HEK293T (cell line): ENCODE data around the gene LRMDA.
A peak's percentile ranks its signal among the peaks of the same experiment; 100 is the strongest.

ENCODE experiments used
- CTCF ChIA-PET: fragments of 350-600 bp; formaldehyde crosslinking; extraction: SDS; loops from one replicate; lab custom pipeline; 2021; ENCODE audit warnings: antibody characterized with exemption, inconsistent platforms; lab: Yijun Ruan, JAX
- POLR2A ChIA-PET: fragments of 350-600 bp; formaldehyde crosslinking; extraction: SDS; loops from one replicate; lab custom pipeline; 2020; ENCODE audit warnings: antibody characterized with exemption, inconsistent platforms; lab: Yijun Ruan, JAX
- DNase-seq: peaks from one replicate; pipeline ENCODE4 v3.0.0; 2012; ENCODE audit warnings: mixed read lengths; ENCODE audit errors: extremely low spot score
- ARNT ChIP-seq: fragments of 450-650 bp; IDR thresholded peaks from 2 replicates; pipeline ENCODE4 v1.6.1; 2017; ENCODE audit warnings: mild to moderate bottlenecking
- BHLHE40 ChIP-seq: fragments of 450-650 bp; IDR thresholded peaks from 2 replicates; pipeline ENCODE4 v1.6.1; 2016; ENCODE audit warnings: mild to moderate bottlenecking, moderate library complexity, borderline replicate concordance
- CTBP1 ChIP-seq: fragments of 450-650 bp; IDR thresholded peaks from 2 replicates; pipeline ENCODE4 v1.6.1; 2016; ENCODE audit warnings: borderline replicate concordance
- ELF4 ChIP-seq: fragments of 450-650 bp; IDR thresholded peaks from 2 replicates; pipeline ENCODE4 v1.6.1; 2017; ENCODE audit warnings: antibody characterized with exemption
- FOXA1 ChIP-seq: fragments of 450-650 bp; IDR thresholded peaks from 2 replicates; pipeline ENCODE4 v1.6.1; 2016; ENCODE audit warnings: mild to moderate bottlenecking
- FOXK2 ChIP-seq: fragments of 450-650 bp; IDR thresholded peaks from 2 replicates; pipeline ENCODE4 v1.6.1; 2016; ENCODE audit warnings: mild to moderate bottlenecking
- FOXM1 ChIP-seq: fragments of 450-650 bp; IDR thresholded peaks from 2 replicates; pipeline ENCODE4 v1.6.1; 2017; ENCODE audit warnings: mild to moderate bottlenecking, borderline replicate concordance
- HDGF ChIP-seq: fragments of 450-650 bp; IDR thresholded peaks from 2 replicates; pipeline ENCODE4 v1.6.1; 2017; ENCODE audit warnings: antibody characterized with exemption, borderline replicate concordance
- L3MBTL2 ChIP-seq: fragments of 450-650 bp; conservative IDR thresholded peaks from 2 replicates; pipeline ENCODE4 v1.6.1; 2016; ENCODE audit warnings: mild to moderate bottlenecking
- LEF1 ChIP-seq: fragments of 450-650 bp; IDR thresholded peaks from 2 replicates; pipeline ENCODE4 v1.6.1; 2017; ENCODE audit warnings: mild to moderate bottlenecking, borderline replicate concordance
- NFRKB ChIP-seq: fragments of 450-650 bp; IDR thresholded peaks from 2 replicates; pipeline ENCODE4 v1.6.1; 2016; ENCODE audit warnings: mild to moderate bottlenecking, moderate library complexity
- SP1 ChIP-seq: fragments of 450-650 bp; IDR thresholded peaks from 2 replicates; pipeline ENCODE4 v1.6.1; 2017
- SUZ12 ChIP-seq: fragments of 450-650 bp; IDR thresholded peaks from 2 replicates; pipeline ENCODE4 v1.6.1; 2016; ENCODE audit warnings: mild to moderate bottlenecking
- TARDBP ChIP-seq: fragments of 450-650 bp; IDR thresholded peaks from 2 replicates; pipeline ENCODE4 v1.6.1; 2016
- ZNF384 ChIP-seq: fragments of 450-650 bp; IDR thresholded peaks from 2 replicates; pipeline ENCODE4 v1.6.1; 2016
- TF ChIP-seq, protein P1 (sequence below): fragments of 450-650 bp; IDR thresholded peaks from 2 replicates; pipeline ENCODE4 v1.6.1; 2016

Gene LRMDA

GRCh38 chr10:75425291-75426079 lies 5.9 kb upstream of the LRMDA start:
- ChIA-PET CTCF (interaction anchor here (0.6 kb wide), 1 partner anchor 563 kb away, joined by 3 read pairs; no protein-coding TSS in a partner anchor), POLR2A (no interaction called here)
- TF ChIP-seq FOXM1: no peak
- TF ChIP-seq, protein P1, sequence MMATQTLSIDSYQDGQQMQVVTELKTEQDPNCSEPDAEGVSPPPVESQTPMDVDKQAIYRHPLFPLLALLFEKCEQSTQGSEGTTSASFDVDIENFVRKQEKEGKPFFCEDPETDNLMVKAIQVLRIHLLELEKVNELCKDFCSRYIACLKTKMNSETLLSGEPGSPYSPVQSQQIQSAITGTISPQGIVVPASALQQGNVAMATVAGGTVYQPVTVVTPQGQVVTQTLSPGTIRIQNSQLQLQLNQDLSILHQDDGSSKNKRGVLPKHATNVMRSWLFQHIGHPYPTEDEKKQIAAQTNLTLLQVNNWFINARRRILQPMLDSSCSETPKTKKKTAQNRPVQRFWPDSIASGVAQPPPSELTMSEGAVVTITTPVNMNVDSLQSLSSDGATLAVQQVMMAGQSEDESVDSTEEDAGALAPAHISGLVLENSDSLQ: no peak
- no peak for TF ChIP-seq LEF1
- TF ChIP-seq NFRKB: no peak
- no peak for TF ChIP-seq FOXA1
- TF ChIP-seq BHLHE40: no peak
- TF ChIP-seq CTBP1: no peak
- TF ChIP-seq ELF4: no peak
- TF ChIP-seq ZNF384: no peak
- TF ChIP-seq TARDBP: no peak
- TF ChIP-seq FOXK2: no peak
- TF ChIP-seq ARNT: no peak
- TF ChIP-seq SP1: no peak
- TF ChIP-seq HDGF: no peak
- no peak for TF ChIP-seq SUZ12
- no peak for TF ChIP-seq L3MBTL2
- no peak for DNase-seq

- CTCF ChIA-PET: no interaction called here
- POLR2A ChIA-PET: no interaction called here
These were observed 4.5 kb upstream of the LRMDA start for GRCh38 chr10:75426880-75427279.

GRCh38 chr10:75427951-75428350 lies 3.5 kb upstream of the LRMDA start:
- CTCF ChIA-PET: interaction anchor here (0.7 to 1.4 kb wide), 2 partner anchors 11 to 26 kb away, joined by 3 to 4 read pairs; partner anchors contain the start of gene ZNF503
- TF ChIP-seq LEF1 (no peak), CTBP1 (no peak), FOXA1 (no peak), ZNF384 (no peak), HDGF (no peak)
- DNase-seq: no peak
- POLR2A ChIA-PET: interaction anchor here (0.7 to 1.6 kb wide), 8 partner anchors 9 to 391 kb away, joined by 3 to 4 read pairs (median 4); partner anchors contain the start of gene ZNF503

More at GRCh38 chr10:75426880-75427279, 4.5 kb upstream of the LRMDA start:
- no peak for TF ChIP-seq ELF4
- TF ChIP-seq FOXA1: no peak
- no peak for TF ChIP-seq BHLHE40
- no peak for TF ChIP-seq L3MBTL2
- no peak for TF ChIP-seq SP1
- no peak for DNase-seq

GRCh38 chr10:75428434-75429158 lies 2.8 kb upstream of the LRMDA start:
- ChIA-PET POLR2A (interaction anchor here (0.6 to 2.7 kb wide), 12 partner anchors 9 to 392 kb away, joined by 3 to 11 read pairs (median 4); partner anchors contain the start of gene ZNF503), CTCF (interaction anchor here (0.7 to 1.4 kb wide), 4 partner anchors 12 to 836 kb away, joined by 3 to 4 read pairs (median 4); partner anchors contain the start of gene ZNF503)
- peak; percentile 53 for DNase-seq
- no peak for TF ChIP-seq FOXA1
- no peak for TF ChIP-seq ARNT
- TF ChIP-seq ELF4: no peak
- 0 out of 2 replicates have a peak, but pooled peaks have one; percentile 56 for TF ChIP-seq HDGF
- TF ChIP-seq, protein P1: no peak

DNA sequence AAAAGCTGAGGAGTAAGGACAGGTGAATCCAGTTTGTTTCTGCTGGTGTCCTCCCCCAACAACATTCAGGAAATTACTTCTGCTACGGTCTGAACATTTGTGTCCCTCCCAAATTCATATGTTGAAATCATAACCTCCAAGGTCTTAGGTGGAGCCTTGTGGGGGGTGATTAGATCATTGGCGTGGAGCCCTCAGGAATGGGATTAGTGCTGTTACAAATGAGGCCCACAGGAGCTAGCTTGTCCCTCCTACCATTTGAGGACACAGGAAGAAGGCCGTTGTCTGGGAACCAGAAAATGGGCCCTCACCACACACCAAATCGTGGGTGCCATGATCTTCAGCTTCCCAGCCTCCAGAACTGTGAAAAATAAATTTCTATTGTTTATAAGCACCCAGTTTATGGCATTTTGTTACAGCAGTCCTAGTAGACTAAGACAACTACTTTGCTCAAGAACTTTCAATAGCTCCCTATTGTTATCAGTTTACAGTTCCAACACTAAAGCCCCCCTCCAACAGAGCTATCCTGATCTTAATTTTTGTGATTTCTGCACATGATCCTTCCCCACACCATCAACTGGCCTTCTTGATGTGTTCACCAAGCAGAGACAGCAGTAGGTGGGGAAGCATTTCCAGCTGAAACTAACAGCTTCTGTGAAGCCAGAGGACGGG lies 2.1 kb upstream of the LRMDA start:
- POLR2A ChIA-PET: interaction anchor here (0.8 to 2.7 kb wide), 8 partner anchors 8 to 79 kb away, joined by 3 to 11 read pairs (median 4); partner anchors contain the start of gene ZNF503
- CTCF ChIA-PET: interaction anchor here (0.7 to 1.4 kb wide), 3 partner anchors 28 to 837 kb away, joined by 3 to 4 read pairs (median 4); partner anchors contain the start of gene ZNF503
- TF ChIP-seq SP1 (no peak), HDGF (no peak)
- no peak for DNase-seq
